Astrocyte (in vitro differentiated cells and primary cell): ENCODE measurements around the gene POM121L2. TPM values are rescaled to one million over a fixed set of nuclear protein-coding genes. Genes with fewer than 3 reads are reported as not detected.

ENCODE experiments used
- DNase-seq: peaks from one replicate; pipeline ENCODE4 v3.0.0-alpha.2; 2010; ENCODE audit warnings: low read depth
- FAIRE-seq: peaks from 2 replicates; lab custom pipeline; 2011; peaks lifted over from hg19 to GRCh38; lab: Jason Lieb, UNC
- H2AFZ ChIP-seq: 2 replicates; pipeline ENCODE4 v1.6.0; 2012; ENCODE audit warnings: low read depth, low read length, inconsistent platforms
- H3K27ac ChIP-seq: 2 replicates; pipeline ENCODE4 v1.5.1; 2011; ENCODE audit warnings: low read depth, low read length, inconsistent platforms
- H3K27me3 ChIP-seq: 2 replicates; pipeline ENCODE4 v1.6.0; 2011; ENCODE audit warnings: low read length, inconsistent platforms; ENCODE audit not compliant: insufficient read depth
- H3K36me3 ChIP-seq: 2 replicates; pipeline ENCODE4 v1.5.1; 2011; ENCODE audit warnings: low read length, inconsistent platforms; ENCODE audit not compliant: insufficient read depth
- H3K4me1 ChIP-seq: 2 replicates; pipeline ENCODE4 v1.5.1; 2011; ENCODE audit warnings: low read length, inconsistent platforms; ENCODE audit not compliant: insufficient read depth
- H3K4me2 ChIP-seq: 2 replicates; pipeline ENCODE4 v1.6.0; 2012; ENCODE audit warnings: low read length, inconsistent platforms
- H3K4me3 ChIP-seq: 2 replicates; pipeline ENCODE4 v1.5.1; 2011; ENCODE audit warnings: low read depth, mild to moderate bottlenecking, low read length, inconsistent platforms; ENCODE audit not compliant: insufficient read depth
- H3K79me2 ChIP-seq: 2 replicates; pipeline ENCODE4 v1.6.0; 2012; ENCODE audit warnings: mild to moderate bottlenecking, low read length, inconsistent platforms; ENCODE audit not compliant: insufficient read depth
- H3K9ac ChIP-seq: 2 replicates; pipeline ENCODE4 v1.6.0; 2012; ENCODE audit warnings: mild to moderate bottlenecking, low read length, inconsistent platforms
- H3K9me3 ChIP-seq: 2 replicates; pipeline ENCODE4 v1.5.1; 2012; ENCODE audit warnings: low read depth, mild to moderate bottlenecking, low read length, inconsistent platforms; ENCODE audit not compliant: insufficient read depth
- H4K20me1 ChIP-seq: 2 replicates; pipeline ENCODE4 v1.6.0; 2012; ENCODE audit warnings: low read length, inconsistent platforms; ENCODE audit not compliant: insufficient read depth
- H3K27ac Mint-ChIP-seq: one replicate; pipeline ENCODE4 v1.8.0; 2021; ENCODE audit warnings: mild to moderate bottlenecking, mixed read lengths; ENCODE audit not compliant: unreplicated experiment
- H3K27me3 Mint-ChIP-seq: one replicate; pipeline ENCODE4 v1.8.0; 2021; ENCODE audit warnings: low read depth, mixed read lengths; ENCODE audit not compliant: unreplicated experiment
- H3K36me3 Mint-ChIP-seq: one replicate; pipeline ENCODE4 v1.8.0; 2021; ENCODE audit warnings: low read depth, mixed read lengths; ENCODE audit not compliant: unreplicated experiment
- H3K4me1 Mint-ChIP-seq: one replicate; pipeline ENCODE4 v1.8.0; 2021; ENCODE audit warnings: low read depth, mixed read lengths; ENCODE audit not compliant: unreplicated experiment
- H3K4me3 Mint-ChIP-seq: one replicate; pipeline ENCODE4 v1.8.0; 2021; ENCODE audit warnings: mild to moderate bottlenecking, moderate library complexity, mixed read lengths; ENCODE audit not compliant: unreplicated experiment
- H3K9me3 Mint-ChIP-seq: one replicate; pipeline ENCODE4 v1.8.0; 2021; ENCODE audit warnings: mild to moderate bottlenecking, mixed read lengths; ENCODE audit not compliant: unreplicated experiment
- CTCF ChIP-seq: IDR thresholded peaks from 2 replicates; pipeline ENCODE4 v1.5.1; 2011; ENCODE audit warnings: low read depth, mild to moderate bottlenecking, inconsistent platforms, low read length, moderate library complexity; ENCODE audit not compliant: insufficient read depth
- EZH2 ChIP-seq: IDR thresholded peaks from 2 replicates; pipeline ENCODE4 v1.6.1; 2012; ENCODE audit warnings: mild to moderate bottlenecking, low read length, inconsistent platforms; ENCODE audit not compliant: insufficient read depth
- total RNA-seq: library from RNA; stranded (reverse); gene quantifications from 2 replicates; pipeline ENCODE4 v1.2.1, GENCODE V29; 2021

Gene POM121L2
- total RNA-seq, 1 donor from 2014 or later, result not detected

GRCh38 chr6:27293436-27294098 lies 18.5 kb downstream of the POM121L2 start:
- Mint-ChIP-seq H3K9me3 (no peaks in the 10 kb centered on the region), H3K36me3 (no peaks in the 10 kb centered on the region), H3K27ac (peak overlapping the region; percentile 64), H3K27me3 (peaks cover 8% of the 10 kb centered on the region), H3K4me3 (peak overlapping the region; percentile 78), H3K4me1 (peaks cover 8% of the 10 kb centered on the region)
- Histone ChIP-seq H3K27ac (no peak overlapping the region), H4K20me1 (no peaks in the 10 kb centered on the region), H3K36me3 (no peaks in the 10 kb centered on the region), H3K27me3 (peaks cover 29% of the 10 kb centered on the region), H3K4me1 (peaks cover 13% of the 10 kb centered on the region), H3K9ac (no peak overlapping the region), H3K79me2 (no peaks in the 10 kb centered on the region), H2AFZ (no peak overlapping the region), H3K4me3 (no peak overlapping the region), H3K9me3 (peaks cover 4% of the 10 kb centered on the region), H3K4me2 (peak overlapping the region; percentile 43)
- peak; percentile 35 for DNase-seq
- FAIRE-seq, result no peak
- no peak for TF ChIP-seq CTCF
- TF ChIP-seq EZH2, result no peak

DNA sequence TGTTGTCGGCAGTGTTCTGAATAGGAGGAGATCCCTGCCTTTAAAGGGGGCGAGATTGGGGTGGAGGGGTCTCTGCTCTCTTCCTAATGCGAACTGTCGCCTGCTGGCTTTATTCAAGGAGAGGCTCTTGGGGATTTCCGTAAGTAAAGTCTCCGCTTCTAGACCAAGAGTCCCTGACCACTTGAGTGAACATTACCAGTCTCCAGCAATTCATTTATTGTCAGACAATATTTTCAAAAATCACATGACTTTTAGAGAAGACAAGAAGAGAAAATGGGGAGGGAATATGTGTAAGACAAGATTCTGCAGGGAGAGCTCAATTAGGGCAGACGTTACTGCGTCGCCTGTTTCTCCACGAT lies 21.2 kb downstream of the POM121L2 start:
- H3K4me3 Mint-ChIP-seq, result peak overlapping the region; percentile 54
- peak overlapping the region; percentile 60 for H3K4me2 ChIP-seq
- peaks cover 4% of the 10 kb centered on the region for H3K9me3 ChIP-seq
- DNase-seq (no peak), FAIRE-seq (no peak)
- TF ChIP-seq EZH2, result no peak
- no peak for TF ChIP-seq CTCF
- peaks cover 1% of the 10 kb centered on the region for H3K36me3 Mint-ChIP-seq
- H3K9ac ChIP-seq, result no peak overlapping the region
- no peaks in the 10 kb centered on the region for H4K20me1 ChIP-seq
- H3K4me1 Mint-ChIP-seq, result peaks cover 12% of the 10 kb centered on the region
- H3K79me2 ChIP-seq, result no peaks in the 10 kb centered on the region
- no peak overlapping the region for H3K27ac ChIP-seq
- H3K9me3 Mint-ChIP-seq, result no peaks in the 10 kb centered on the region
- H3K4me3 ChIP-seq, result no peak overlapping the region
- no peak overlapping the region for H3K27ac Mint-ChIP-seq
- no peaks in the 10 kb centered on the region for H3K36me3 ChIP-seq
- peaks cover 47% of the 10 kb centered on the region for H3K27me3 ChIP-seq
- H3K27me3 Mint-ChIP-seq, result peaks cover 21% of the 10 kb centered on the region
- H2AFZ ChIP-seq, result peak overlapping the region; percentile 11
- peaks cover 7% of the 10 kb centered on the region for H3K4me1 ChIP-seq
